Smooth muscle cell of the brain vasculature (primary cell): ENCODE measurements around the gene HOXB8.

Experiments used
- DNase-seq: peaks from one replicate; pipeline ENCODE4 v3.0.0-alpha.2; 2012; ENCODE audit warnings: low read depth, low spot score

The HOXB8 gene

GRCh38 chr17:48610282-48611211 lies 4.5 kb downstream of the HOXB8 start, which contains the start of gene HOXB7:
TSS of gene HOXB7 (minus strand) at chr17:48611017. CDS start at chr17:48610918, 99 bp downstream.
- no peak for DNase-seq

- DNase-seq = no peak
Observed at GRCh38 chr17:48609759-48610281, 5.3 kb downstream of the HOXB8 start.

- no peak for DNase-seq
Observed at GRCh38 chr17:48609033-48609432, 6.1 kb downstream of the HOXB8 start.

GRCh38 chr17:48608494-48608834 lies 6.6 kb downstream of the HOXB8 start:
- no peak for DNase-seq

- no peak for DNase-seq
Observed at GRCh38 chr17:48606892-48607614, 8.0 kb downstream of the HOXB8 start.

- DNase-seq = no peak
Observed at GRCh38 chr17:48605991-48606891, 8.9 kb downstream of the HOXB8 start.

- DNase-seq = no peak
Observed at GRCh38 chr17:48605409-48605919, 9.6 kb downstream of the HOXB8 start.

GRCh38 chr17:48604770-48605329 lies 10.2 kb downstream of the HOXB8 start, which contains the start of gene HOXB6:
TSS of gene HOXB6 (minus strand) at chr17:48604986. CDS start at chr17:48598150, 6,836 bp downstream.
- no peak for DNase-seq

GRCh38 chr17:48603959-48604769 lies 10.9 kb downstream of the HOXB8 start:
- no peak for DNase-seq

- no peak for DNase-seq
Observed at GRCh38 chr17:48601539-48602425, 13.3 kb downstream of the HOXB8 start.

GRCh38 chr17:48601207-48601538 lies 13.9 kb downstream of the HOXB8 start:
- DNase-seq = no peak

- DNase-seq = no peak
Observed at GRCh38 chr17:48600244-48601098, 14.6 kb downstream of the HOXB8 start.

- no peak for DNase-seq
Observed at GRCh38 chr17:48599354-48599753, 15.7 kb downstream of the HOXB8 start.

- DNase-seq = no peak
Observed at GRCh38 chr17:48598736-48599135, 16.4 kb downstream of the HOXB8 start.

GRCh38 chr17:48597778-48598631 lies 17.1 kb downstream of the HOXB8 start:
- no peak for DNase-seq

GRCh38 chr17:48597528-48597777 lies 17.6 kb downstream of the HOXB8 start:
- DNase-seq = no peak

- DNase-seq = no peak
Observed at GRCh38 chr17:48596735-48597527, 18.2 kb downstream of the HOXB8 start.
